Colon (tissue), 2 donors: ENCODE data around the gene GALNT14.

ENCODE experiments used
- FAIRE-seq: peaks from 2 replicates; lab custom pipeline; 2012; peaks lifted over from hg19 to GRCh38; lab: Jason Lieb, UNC
- donor health status: control.
- donor health status: control.

Gene GALNT14

GRCh38 chr2:31054842-31055388, 83.3 kb downstream of the GALNT14 start:
- FAIRE-seq: no peak

- FAIRE-seq: no peak
Observed at GRCh38 chr2:31053929-31054782, 84.1 kb downstream of the GALNT14 start.

GRCh38 chr2:31052284-31052683, 86.0 kb downstream of the GALNT14 start:
- no peak for FAIRE-seq

DNA sequence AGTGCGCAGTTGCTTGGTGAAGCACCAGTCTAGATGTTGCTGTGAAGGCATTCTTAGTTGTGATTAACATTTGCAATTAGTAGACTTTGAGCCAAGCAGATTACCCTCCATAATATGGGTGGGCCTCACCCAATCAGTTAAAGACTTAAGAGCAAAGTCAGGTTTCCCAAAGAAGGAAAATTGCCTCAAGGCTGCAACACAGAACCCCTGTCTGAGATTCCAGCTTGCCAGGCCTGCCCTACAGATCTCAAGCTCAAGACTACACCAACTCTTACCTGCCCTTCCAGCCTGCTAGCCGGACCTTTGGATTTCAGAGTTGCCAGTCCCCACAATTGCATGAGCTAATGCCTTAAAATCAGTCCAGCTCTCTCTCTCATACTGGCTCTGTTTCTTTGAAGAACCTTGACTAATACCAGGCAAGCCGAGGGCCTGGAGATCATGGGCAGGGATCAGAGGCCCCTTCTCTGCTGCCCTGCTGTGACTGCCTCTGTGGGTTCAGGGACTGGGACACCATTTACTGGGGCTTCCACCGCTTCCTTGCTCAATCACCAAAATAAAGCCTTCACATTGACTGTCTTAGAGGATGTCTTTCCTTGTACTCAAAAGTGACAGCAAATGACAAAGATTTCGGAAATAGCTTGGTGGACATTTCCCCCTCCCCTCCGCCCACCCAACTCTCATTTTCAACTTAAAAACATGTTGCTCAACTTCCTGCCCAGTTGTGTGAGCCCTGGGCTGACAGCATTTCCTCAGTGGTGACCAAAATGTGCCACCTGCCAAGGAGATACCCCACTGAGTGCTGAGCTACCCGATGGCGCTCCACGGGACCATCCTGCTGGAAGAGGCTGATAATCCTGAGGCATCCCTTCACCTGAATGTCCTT, 86.7 kb downstream of the GALNT14 start:
- FAIRE-seq: no peak

GRCh38 chr2:31049916-31050588, 88.2 kb downstream of the GALNT14 start:
- FAIRE-seq: no peak

DNA sequence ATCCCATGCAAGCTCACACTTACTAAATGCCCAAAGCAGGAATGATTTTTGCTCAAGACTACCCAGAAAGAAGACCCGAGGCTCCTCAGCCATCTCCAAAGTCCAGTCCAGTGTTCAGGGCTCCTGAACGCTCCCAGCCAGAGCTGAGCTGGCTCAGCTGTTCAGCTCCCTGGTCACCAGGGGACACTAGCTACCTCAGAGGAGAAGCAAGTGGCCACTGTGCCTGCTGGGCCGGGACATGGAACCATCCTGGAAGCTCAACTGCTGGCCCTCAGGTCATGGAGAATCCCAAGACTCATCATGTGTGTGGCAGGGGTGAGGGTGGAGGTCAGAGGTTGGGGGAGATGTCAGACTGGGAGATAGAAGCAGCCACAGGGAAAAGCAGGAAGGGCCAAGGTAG, 89.0 kb downstream of the GALNT14 start:
- FAIRE-seq: no peak

DNA sequence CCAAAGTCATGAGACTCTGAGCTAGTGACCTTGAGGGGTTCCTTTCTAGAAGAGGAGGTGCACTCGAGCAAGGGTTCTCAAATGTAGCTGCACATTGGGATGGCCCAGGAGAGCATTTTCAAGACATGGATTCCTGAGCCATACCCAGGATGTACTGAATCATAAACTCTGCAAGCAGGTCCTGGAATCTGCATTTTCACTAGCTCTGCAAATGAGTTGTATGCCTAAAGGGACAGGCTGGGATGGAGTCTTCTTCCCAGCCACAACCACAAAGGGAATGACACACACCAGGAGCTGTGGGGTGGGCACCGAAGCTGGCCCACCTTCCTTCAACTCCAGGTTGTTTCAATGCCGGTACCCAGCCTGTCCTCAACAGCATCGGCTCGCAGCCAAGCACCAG, 90.6 kb downstream of the GALNT14 start:
- no peak for FAIRE-seq

- no peak for FAIRE-seq
Observed at GRCh38 chr2:31038385-31038784, 99.9 kb downstream of the GALNT14 start.

GRCh38 chr2:31037058-31037457, 101.2 kb downstream of the GALNT14 start:
- FAIRE-seq: no peak

DNA sequence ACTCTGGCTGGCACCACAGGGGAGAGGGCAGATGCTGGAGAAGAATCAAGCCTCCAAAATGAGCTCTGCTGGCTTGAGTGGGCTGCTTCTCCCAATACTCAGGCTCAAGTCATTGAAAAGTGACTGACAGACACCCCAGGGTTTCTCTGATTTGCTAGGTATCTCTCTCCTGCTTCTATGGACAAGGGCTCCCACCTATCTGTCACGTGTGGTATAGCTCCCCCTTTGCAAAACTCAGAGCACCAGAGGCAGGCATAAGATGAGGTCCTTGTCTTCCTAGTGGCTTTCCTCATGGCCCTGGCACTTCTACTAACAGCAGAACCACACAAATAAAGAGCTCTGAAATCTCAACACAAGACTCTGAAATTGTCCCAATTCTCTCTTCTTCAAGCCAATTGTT, 105.2 kb downstream of the GALNT14 start:
- no peak for FAIRE-seq

- FAIRE-seq: no peak
Observed at GRCh38 chr2:31032475-31032874, 105.8 kb downstream of the GALNT14 start.

DNA sequence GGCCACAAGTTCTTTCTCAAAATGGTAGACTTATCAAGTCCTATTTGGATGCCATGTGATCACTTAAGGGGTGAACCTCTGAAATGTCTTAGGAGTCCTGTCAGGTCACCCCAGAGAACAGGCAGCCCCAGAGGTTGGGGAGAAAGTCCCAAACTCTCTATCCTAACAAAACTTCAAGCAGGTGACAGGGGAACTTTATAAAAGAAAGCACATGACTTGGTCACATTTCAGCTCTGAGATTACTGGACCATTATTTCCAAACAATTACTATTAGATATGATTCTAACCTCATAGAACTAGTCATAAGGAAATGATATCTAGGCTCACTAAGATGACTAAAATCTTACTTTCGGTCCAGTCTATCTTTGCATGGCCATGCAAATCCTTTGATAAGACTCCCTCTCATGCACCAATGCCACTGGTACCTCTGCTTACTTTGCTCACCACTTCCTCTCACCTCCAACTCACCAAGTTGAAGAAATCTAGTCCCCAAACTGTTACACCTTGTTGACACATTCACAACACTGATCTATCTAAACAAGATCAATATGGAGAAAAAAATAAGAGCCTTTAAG, 107.0 kb downstream of the GALNT14 start:
- no peak for FAIRE-seq

DNA sequence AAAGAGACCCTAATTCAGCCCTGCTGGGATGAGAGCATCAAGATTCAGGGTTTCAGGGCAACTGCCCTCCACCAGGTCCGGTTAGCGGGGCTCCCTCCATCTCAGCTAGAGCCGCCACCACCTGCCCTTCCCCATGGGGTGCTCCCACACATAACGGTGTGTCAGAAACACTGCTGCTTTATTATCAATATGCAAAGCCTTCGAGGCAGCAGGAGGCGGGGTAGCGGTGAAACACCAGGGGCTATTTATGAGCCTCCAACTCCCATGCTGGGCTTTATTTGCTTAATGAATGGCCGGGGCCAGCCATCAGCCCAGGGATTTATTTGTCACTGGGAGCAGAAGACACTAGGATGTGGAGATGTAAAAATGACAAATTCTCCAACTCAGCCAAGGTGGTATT, 109.8 kb downstream of the GALNT14 start:
- no peak for FAIRE-seq

DNA sequence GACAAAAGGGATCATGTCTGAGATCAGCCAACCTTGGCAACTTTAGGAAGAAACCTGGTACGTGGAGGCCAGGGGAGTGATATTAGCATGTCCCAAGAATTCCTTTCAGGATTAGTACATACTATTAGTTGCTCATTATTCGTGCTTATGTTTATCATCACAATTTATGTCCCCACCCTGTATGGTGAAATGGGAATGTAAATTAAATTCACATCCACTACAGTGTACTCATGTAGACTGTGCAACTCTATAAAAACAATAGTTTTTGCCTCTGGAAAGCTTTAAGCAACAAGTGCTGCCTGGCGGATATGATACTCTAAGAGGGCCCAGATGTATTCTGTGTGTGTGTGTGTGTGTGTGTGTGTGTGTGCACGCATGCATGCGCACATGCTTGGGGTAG, 110.7 kb downstream of the GALNT14 start:
- no peak for FAIRE-seq

DNA sequence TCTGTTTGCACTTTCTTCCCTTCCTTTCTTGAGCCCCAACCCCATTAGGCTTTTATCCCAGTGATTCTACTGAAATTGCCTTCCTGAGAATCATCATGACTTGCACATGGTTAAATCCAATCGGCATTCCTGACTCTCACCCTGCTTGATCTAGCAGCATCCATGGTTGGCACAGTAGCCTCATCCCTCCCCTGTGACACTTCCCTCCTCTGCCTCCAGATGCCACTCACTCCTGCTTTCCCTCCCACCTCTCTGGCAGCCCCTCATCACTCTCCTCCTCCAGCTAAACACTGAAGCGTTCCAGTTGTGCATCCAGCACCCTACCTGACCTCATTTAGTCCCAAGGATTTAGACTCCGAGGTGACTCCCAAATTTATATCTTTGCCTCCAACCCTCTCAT, 114.7 kb downstream of the GALNT14 start:
- FAIRE-seq: no peak

DNA sequence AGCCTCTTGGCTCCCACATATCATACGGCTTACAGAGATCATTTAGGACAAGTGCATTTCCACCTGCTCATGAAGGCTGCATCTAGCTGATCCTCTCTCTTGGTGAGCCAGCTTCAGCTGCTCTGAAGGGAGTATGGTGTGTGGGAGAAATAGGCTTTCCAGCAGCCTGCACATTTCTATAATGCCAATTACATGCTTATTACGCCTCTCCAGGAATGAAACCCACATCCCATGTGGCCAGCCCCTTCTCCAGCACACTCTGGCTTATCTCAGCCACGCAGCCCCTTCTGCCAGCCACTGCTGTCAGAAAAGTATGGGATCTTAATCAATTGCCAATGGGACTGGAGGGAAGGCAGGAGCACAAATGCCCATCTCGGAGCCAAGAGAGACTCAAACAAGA, 117.5 kb downstream of the GALNT14 start:
- FAIRE-seq: no peak

DNA sequence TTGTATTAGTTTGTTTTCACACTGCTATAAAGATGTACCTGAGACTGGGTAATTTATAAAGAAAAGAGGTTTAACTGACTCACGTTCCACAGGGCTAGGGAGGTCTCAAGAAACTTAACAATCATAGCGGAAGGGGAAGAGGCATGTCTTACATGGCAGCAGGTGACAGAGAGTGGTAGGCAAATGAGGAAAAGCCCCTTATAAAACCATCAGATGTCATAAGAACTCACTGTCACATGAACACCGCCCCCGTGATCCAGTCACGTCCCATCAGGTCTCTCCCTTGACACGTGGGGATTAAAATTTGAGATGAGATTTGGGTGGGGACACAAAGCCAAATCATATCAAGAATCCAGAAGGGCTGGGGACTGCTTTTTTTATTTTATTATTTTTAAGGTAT, 120.0 kb downstream of the GALNT14 start:
- no peak for FAIRE-seq

DNA sequence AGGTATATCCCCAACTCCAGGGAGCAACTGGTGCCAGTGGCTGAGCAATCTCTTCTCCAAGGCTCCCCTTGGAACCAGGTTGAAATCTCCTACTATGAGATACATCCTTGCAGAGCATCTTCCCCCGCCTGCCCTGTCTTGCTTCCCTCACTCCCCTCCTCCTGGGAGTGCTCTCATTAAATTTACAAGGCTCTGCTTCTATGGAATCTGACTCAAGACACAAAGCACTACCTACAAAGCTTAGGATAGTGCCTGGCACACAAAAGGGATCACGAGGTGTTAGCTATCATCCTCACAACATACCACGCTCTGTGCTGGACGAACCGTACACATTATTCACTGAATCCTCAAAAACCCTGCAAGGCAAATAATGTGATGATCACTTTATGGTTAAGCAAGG, 121.6 kb downstream of the GALNT14 start:
- no peak for FAIRE-seq

DNA sequence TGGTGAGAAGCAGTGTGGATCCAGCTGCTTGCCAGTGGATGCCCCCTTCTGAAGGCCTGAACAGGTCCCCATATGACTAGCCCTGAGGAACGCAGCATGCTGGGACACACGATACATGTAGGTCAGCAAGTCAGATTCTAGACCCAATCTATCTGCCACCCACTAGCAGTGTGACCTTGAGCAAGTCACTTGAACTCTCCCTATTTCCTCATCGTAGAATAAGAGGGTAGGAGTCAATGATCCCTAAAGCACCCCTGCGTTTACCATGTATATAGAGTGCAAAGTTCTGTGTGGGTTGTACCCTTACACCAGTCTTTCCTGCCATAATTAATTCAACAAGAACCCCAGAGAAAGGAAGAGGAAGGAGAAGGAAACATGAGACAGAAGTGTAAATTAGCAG, 123.7 kb downstream of the GALNT14 start:
- no peak for FAIRE-seq

- FAIRE-seq: no peak
Observed at GRCh38 chr2:31013301-31013700, 124.9 kb downstream of the GALNT14 start.

DNA sequence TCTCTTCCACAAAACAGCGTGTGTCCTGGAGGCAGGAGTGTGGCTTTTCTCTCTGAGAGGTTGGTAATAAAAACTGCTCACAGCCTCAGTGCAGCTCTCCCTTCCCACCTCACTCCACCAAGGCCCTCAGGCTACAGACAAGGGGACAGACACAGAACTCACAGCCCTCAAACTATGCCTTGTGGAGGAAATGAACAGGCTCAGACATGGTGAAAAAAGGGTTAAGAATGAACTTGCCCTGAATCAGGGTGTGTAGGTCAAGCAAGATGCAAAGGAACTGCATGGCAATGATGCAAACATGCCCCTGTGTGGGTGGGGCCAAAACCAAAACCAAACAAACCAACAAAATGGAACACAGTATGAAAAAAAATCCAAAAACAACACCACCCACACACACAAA, 125.8 kb downstream of the GALNT14 start:
- FAIRE-seq: no peak

- no peak for FAIRE-seq
Observed at GRCh38 chr2:31011587-31011986, 126.7 kb downstream of the GALNT14 start.
